Suppressor macrophage treated with lipopolysaccharide for 4 hours (primary cell): Measurements from ENCODE around the gene ERC2.
"Not testable (repeated sequence)": the region's sequence is repeated elsewhere in the genome, so short reads cannot be mapped to it uniquely, and the experiment has no call there.

Experiments used
- DNase-seq: peaks from one replicate; pipeline ENCODE4 v3.0.0-alpha.2; 2020

Gene ERC2

GRCh38 chr3:56468184-56469106 is at the start of gene ERC2:
Gene ERC2, minus strand, starts transcription at chr3:56468467.
- no peak for DNase-seq

- DNase-seq: no peak
Measured at GRCh38 chr3:56502738-56503137, 34.5 kb upstream of the ERC2 start.

- not testable (repeated sequence) for DNase-seq
Measured at GRCh38 chr3:56496376-56496775, 28.1 kb upstream of the ERC2 start.

GRCh38 chr3:56494679-56495322 is 26.5 kb upstream of the ERC2 start:
- DNase-seq: peak; percentile 85

- no peak for DNase-seq
Measured at GRCh38 chr3:56491566-56491965, 23.3 kb upstream of the ERC2 start.

GRCh38 chr3:56488812-56489600 is 20.7 kb upstream of the ERC2 start:
- no peak for DNase-seq

GRCh38 chr3:56484525-56485032 is 16.3 kb upstream of the ERC2 start:
- DNase-seq: no peak

- DNase-seq: no peak
Measured at GRCh38 chr3:56484122-56484521, 15.9 kb upstream of the ERC2 start.

- DNase-seq: no peak
Measured at GRCh38 chr3:56477646-56478045, 9.4 kb upstream of the ERC2 start.

GRCh38 chr3:56476771-56477170 is 8.5 kb upstream of the ERC2 start:
- no peak for DNase-seq

GRCh38 chr3:56471771-56472170 is 3.5 kb upstream of the ERC2 start:
- DNase-seq: no peak

GRCh38 chr3:56469141-56469540 is 874 bp upstream of the ERC2 start:
- no peak for DNase-seq

- no peak for DNase-seq
Measured at GRCh38 chr3:56467801-56468183, 475 bp downstream of the ERC2 start.

- no peak for DNase-seq
Measured at GRCh38 chr3:56467108-56467507, 1.2 kb downstream of the ERC2 start.

GRCh38 chr3:56459719-56460118 is 8.5 kb downstream of the ERC2 start:
- DNase-seq: no peak

GRCh38 chr3:56459104-56459496 is 9.2 kb downstream of the ERC2 start:
- no peak for DNase-seq

- DNase-seq: no peak
Measured at GRCh38 chr3:56458496-56459103, 9.7 kb downstream of the ERC2 start.

- DNase-seq: no peak
Measured at GRCh38 chr3:56456117-56456516, 12.2 kb downstream of the ERC2 start.

GRCh38 chr3:56453011-56453410 is 15.3 kb downstream of the ERC2 start:
- DNase-seq: no peak

- DNase-seq: no peak
Measured at GRCh38 chr3:56452085-56452484, 16.2 kb downstream of the ERC2 start.

GRCh38 chr3:56443372-56443771 is 24.9 kb downstream of the ERC2 start:
- no peak for DNase-seq

GRCh38 chr3:56428667-56429066 is 39.6 kb downstream of the ERC2 start:
- DNase-seq: no peak

- no peak for DNase-seq
Measured at GRCh38 chr3:56424885-56425284, 43.4 kb downstream of the ERC2 start.
